GM12873 (cell line): ENCODE measurements around the gene GALNT16.

Source experiments
- TF ChIP-seq, protein P1 (sequence below): IDR thresholded peaks from 2 replicates; pipeline ENCODE4 v1.5.1; 2012; ENCODE audit warnings: low read depth, mild to moderate bottlenecking, moderate library complexity, low read length, control low read depth; ENCODE audit not compliant: insufficient read depth; ENCODE audit errors: missing control alignments

Gene GALNT16

DNA sequence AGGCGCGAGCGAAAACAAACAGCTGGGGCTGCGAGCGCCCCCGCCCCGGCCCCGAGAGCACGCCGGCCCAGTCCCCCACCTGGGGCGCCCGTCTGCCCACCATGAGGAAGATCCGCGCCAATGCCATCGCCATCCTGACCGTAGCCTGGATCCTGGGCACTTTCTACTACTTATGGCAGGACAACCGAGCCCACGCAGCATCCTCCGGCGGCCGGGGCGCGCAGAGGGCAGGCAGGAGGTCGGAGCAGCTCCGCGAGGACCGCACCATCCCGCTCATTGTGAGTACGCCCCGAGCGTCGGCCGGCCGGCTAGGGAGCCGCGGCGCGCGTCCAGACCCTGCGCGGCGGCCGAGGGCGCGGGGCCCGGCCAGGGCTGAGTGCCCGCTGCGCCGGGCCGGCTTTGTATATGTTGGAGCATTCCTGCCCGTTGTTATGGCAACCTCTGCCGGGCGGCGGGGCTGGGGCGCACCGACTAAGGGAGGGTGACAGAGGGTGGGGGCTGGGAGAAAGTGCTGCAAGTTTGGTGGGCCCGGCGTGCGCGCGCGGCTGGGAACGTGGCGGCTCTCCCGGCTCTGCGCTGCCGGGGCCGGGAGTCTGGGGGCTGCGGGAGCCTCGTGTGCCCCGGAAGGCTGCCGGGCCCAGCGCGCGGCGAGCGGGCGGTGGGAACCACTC lies 367 bp downstream of the GALNT16 start:
- TF ChIP-seq, protein P1, sequence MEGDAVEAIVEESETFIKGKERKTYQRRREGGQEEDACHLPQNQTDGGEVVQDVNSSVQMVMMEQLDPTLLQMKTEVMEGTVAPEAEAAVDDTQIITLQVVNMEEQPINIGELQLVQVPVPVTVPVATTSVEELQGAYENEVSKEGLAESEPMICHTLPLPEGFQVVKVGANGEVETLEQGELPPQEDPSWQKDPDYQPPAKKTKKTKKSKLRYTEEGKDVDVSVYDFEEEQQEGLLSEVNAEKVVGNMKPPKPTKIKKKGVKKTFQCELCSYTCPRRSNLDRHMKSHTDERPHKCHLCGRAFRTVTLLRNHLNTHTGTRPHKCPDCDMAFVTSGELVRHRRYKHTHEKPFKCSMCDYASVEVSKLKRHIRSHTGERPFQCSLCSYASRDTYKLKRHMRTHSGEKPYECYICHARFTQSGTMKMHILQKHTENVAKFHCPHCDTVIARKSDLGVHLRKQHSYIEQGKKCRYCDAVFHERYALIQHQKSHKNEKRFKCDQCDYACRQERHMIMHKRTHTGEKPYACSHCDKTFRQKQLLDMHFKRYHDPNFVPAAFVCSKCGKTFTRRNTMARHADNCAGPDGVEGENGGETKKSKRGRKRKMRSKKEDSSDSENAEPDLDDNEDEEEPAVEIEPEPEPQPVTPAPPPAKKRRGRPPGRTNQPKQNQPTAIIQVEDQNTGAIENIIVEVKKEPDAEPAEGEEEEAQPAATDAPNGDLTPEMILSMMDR, result no peak

DNA sequence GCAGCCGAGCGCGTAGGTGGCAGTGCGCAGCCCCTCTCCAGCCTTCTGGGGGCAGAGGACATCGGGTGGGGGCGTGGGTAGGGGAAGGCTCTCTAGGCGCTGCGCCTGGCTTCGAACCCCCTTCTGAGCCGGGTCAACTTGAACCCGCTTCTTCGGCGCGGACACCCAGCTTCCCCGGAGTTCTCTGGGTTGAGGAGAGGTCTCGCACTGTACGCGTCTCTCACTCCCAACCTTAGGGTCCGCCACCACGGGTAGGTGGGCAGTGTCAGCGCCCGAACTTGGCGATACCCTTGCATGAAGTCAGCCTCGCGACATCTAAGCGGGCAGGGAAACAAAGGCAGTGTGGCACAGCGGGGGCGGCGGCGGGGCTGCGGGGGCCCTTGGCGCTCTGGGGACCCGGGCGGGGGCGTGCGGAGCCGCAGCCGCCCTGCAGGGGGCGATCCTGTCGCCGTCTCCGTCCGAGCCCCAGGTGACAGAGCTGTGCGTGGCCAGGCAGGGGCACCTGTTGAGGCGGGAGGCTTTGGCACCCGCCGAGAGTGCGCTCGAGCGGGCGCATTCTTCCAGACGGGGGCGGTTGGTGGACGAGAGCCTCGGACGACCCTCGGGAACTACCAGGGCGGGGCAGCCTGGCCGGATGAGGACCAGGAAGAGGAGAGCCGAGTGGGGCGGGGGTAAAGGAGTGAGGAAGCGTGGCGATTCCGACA lies 1.1 kb downstream of the GALNT16 start:
- TF ChIP-seq, protein P1, result peak; percentile 70

DNA sequence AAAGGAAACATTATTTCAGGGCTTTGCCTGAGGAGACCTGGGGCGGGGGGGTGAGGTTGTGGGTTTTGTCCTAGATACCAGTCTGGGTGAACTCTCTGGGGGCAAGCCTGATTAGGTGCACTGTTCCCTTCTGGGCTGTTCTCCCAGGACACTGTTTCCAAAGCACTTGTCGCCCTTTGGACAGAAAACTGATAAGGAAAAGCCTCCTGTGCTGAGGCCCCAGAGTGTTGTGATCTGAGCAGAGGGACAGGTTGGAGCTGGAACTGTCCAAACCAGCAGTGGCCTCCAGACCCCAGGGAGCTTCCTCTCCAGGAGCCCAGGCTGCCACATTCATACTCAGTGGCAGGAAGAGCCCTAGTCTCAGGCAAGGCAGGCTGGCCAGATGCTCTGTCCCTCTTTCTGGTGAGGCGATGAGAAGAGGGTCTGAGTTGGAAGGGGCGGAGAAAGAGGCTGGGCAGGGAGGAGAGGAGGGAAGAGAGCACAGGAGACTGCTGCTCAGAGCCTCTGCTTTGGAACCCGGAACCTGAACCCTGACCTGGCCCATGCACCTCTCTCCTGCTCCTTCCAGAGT lies 1.9 kb downstream of the GALNT16 start:
- TF ChIP-seq, protein P1, result no peak

DNA sequence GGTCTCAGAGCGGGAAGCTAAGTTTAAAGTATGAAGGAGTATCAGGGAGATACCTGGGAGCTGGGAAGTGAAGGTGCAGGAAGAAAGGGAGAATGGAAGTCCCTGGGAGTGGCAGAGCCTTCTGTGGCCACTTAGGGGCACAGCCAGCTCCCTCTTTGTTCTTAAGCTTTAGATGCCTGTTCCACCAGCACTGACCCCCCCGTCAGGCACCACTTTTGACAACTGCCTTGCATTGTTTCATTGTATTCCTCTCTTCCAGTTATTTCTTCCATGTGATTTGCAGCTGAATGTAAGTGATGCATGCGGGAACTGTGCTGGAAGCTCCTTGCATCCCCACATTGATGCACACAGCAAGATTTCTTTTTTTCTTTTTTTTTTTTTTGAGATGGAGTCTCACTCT lies 2.6 kb downstream of the GALNT16 start:
- TF ChIP-seq, protein P1, result no peak

DNA sequence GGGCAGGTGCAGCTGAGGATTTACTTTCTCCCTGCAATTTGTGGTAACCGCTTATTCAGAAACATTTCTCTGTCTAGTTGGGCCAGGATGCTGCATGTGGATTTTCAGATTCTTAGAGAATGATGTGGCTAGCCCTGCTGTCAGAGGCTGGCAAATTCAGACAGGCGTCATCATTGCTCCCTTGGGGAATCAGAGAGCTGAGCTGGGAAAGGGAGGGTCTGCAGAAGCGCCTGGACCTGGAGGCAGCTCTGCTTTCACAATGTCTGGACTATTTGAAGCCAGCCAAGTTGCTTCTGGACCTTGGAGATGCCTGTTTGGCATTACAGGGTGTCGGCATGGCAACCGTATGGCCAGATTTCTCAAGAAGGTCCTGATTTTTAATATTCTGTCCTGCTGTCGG lies 3.4 kb downstream of the GALNT16 start:
- TF ChIP-seq, protein P1, result no peak

DNA sequence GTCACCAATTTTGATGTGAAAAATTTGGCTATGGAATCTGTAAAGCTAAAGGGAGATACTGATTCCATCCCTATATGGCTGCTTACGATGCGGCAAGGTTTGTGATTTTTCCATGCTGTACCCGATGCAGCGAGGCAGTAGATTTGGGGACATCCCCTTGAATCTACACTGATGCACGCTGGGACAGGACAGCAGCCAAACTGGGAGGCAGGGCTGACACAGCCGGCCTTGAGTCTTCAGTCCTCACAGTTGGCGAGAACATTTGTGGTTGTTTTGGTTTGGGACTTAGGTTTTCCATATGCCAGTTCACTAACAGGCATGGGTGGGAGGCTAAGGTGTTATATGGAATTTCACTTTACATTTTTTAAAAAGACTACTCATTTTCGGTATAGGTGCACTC lies 3.8 kb downstream of the GALNT16 start:
- TF ChIP-seq, protein P1, result no peak

DNA sequence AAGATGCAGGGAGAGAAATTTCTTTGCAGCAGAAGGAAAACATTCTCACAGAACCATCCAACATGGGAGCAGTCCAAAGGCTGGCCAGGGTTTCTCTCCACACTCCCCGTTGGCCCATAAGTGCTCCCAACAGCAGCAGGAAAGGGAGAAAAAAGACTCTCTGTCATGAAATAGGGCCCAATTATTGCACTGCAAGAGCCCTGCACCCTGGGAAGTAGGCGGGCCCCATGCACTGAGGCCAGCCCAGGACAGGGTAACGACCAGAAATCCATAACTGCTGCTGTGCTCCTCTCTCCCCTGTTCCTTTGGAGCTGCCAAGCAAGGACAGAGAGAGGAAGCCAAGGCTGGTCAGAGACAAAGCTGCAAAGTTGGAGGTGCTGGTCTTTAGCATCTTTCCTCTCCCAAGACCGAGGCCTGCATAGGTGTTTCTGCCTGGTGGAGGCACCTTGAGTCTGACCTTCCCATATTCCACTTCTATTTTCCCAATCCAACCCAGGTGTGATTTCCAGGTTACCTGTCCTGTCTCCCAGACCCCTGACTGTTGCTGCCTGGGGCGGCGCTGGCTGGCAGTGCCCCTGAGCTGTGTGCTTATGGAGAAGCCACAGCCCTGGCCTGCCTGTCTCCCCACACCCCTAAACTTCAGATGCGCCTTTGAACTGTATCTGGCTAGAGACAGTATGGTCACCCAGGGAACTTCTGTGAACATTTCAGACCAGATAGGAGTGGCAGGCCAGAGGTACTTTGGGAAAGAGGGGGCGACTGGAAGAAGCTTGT lies 6.8 kb downstream of the GALNT16 start:
- TF ChIP-seq, protein P1, result no peak
